ENCODE results near the gene GAL3ST1.
"Not testable (repeated sequence)": the region's sequence is repeated elsewhere in the genome, so short reads cannot be mapped to it uniquely, and the experiment has no call there.

Gene GAL3ST1

DNA sequence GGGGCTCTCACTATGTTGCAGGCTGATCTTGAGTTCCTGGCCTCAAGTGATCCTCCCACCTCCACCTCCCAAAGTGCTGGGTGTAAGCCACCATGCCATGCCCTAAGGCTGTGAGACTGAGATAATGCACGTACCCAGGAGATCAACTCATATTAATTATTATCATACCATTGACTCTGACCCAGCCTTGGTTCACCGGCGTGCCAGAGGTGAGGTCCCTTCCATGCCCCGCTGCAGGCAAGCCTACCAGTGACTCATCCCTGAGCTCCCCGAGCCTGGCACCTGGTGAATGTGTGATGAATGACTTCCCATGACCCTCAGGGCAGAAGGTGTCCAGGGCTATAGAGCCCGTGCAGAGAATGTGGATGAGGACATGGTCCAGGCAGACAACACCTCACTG, 12.1 kb downstream of the GAL3ST1 start:
- no peak for DNase-seq

DNA sequence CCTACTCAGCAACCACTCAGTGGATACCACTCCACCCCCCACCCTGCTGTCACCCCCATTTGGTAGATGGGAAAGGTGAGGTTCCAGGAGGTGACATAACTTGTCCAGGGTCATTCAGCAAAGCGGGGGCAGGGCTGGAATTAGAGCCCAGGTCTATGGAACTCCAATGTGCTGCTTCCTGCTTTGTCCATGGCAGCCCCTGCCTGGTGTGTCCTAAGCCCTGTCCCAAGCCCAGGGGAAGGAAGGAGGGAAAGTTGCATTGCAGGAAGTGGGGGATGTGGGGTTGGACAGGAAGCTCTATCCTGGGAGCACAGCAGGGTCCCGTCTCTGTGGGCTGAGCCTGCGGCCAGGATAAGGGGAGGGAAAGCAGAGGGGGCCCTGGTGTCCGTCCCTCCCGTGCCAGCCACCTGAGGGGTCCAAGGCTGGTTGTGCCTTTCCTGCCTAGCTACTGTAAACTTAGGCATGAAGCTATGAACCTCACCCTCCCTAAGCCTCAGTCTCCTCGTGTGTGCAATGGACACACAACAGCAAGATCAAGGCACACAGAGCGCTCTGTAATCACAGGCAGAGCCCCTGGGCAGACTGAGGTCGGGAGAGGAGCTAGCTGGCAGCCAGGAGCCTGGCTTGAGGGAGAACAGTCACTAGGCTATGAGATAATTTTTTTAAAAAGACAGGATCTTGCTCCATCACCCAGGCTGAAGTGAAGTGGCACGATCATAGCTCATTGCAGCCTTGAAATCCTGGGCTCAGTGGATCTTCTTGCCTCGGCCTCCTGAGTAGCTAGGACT, 12.9 kb downstream of the GAL3ST1 start:
- no peak for DNase-seq

DNA sequence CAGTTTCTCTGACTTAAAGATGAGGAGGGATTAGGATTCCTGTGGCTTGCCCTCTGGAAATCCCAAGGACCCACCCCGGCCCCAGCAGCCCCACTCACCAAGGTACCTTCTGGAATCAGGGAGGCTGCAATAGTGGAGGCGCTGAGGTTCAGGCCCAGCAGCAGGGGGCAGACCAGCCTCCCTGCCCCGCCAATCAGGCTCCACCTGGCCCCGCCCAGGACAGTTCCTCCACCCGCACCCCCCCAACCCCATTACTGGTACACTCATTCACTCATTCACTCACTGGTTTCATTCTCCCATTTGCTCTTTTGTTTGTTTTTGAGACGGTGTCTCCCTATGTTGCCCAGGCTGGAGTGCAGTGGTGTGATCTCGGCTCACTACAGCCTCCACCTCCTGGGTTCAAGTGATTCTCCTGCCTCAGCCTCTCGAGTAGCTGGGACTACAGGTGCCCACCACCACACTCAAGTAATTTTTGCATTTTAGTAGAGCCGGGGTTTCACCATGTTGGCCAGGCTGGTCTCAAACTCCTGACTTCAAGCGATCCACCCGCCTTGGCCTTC, 13.7 kb downstream of the GAL3ST1 start:
- not testable (repeated sequence) for DNase-seq

DNA sequence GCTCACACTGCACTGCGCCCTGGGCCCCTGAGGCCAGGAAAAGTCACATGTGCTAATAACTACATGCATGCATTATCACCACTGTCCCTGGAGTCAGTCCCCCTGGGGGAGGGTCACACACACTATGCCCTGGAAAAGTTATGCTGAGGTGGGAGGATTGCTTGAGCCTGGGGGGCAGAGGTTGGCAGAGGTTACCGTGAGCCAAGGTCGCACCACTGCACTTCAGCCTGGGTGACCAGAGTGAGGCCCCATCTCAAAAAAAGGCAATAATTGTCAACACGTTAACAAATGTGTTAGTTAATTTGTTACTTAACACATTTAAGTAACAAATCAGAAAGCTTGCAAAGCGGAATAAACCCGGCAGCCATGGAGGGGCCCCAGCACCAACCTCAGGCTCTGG, 14.6 kb downstream of the GAL3ST1 start:
- no peak for DNase-seq

DNA sequence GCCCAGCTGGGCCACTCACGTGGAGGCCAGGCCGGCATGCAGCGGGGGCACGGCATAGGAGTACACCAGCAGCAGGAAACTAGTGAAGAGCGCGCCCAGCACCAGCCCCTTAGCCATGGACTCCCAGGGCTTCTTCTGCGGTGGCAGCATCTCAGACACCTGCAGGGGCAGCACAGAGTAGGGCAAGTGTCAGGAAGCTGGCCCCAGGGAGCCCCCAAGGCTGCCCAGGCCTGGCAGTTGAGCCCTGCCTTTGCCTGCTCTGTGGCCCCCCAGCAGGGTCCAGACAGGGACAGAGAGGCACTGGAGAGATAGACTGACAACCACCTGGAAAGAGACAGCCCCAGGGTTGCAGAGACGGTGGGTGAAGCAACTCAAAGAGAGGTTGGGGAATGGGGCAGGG, 17.2 kb downstream of the GAL3ST1 start:
- no peak for DNase-seq

DNA sequence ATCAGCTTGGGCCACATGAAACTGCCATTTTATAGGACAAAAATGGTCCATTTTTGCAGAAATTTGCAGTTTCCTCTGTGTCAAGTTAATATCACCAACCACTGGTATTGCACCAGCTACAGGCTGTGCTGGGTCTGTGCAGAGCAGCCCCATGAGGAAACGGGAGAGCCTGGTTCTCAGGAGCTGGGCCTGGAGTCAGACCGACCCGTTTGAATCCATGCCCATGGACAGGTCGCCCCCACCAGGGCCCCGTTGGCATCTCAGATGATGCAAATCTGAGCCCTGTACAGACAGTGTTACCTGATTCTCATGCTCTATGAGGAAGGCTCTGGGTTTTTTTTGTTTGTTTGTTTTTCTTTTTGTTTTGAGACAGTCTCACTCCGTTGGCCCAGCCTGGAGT, 18.1 kb downstream of the GAL3ST1 start:
- no peak for DNase-seq

DNA sequence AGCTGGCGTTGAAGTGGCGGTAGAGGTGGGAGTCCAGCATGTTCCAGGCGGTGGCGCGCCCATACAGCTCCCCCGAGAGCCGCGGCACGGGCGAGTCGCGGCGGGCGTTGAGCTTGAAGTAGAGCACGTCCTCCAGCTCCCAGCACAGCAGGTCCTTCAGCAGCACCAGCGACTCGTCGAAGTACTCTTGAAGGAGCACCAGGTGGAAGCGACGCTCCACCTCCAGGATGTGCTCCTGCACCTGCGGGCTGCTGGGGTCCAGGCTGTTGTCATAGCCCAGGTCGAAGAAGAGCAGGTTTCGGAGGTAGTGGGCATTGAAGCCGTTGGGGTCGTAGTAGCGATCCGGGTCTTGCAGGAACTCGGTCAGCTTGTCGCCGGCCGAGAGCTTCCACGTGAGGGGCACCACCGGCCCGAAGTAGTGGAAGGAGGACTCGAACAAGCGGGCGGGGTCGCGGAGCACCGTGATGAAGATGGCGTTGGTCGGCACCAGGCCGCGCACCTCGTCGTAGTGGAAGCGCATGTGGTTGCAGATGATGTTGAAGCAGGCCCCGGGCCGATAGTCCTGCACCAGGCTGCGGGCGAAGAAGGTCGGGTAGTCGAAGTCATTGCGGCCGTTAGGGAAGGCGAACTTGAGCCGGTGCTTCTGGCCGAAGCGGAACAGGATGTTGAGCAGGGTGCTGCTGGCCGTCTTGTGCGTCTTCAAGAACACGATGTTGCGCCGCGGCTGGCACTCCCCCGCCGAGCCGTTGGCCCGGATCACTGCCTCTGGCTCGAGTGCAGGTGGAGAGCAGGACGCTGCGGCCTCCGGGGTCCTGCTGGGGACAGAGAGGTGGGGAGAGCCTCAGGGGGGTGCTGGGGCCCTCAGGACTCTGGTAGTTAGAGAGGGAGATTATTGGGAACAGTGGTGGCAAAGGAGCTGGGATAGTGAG, 18.9 kb downstream of the GAL3ST1 start:
- no peak for DNase-seq

DNA sequence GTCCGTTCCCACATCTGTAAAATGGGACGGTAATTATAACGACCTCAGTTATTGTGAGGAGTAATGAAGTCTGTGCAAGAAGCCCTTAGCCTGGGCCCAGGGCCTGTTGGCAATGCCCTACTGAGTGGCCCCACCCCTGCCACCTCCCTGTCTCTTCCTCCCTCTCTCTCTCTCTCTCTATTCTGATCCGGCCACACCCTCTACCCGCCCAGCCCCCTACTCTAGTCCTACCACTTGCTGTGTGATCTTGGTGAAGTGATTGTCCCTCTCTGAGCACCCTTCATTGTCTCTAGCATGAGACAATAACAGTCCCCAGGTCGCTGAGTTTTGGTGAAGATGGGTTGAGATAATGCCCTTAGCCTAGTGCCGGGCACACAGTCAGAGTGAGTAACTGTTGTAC, 20.5 kb downstream of the GAL3ST1 start:
- no peak for DNase-seq

DNA sequence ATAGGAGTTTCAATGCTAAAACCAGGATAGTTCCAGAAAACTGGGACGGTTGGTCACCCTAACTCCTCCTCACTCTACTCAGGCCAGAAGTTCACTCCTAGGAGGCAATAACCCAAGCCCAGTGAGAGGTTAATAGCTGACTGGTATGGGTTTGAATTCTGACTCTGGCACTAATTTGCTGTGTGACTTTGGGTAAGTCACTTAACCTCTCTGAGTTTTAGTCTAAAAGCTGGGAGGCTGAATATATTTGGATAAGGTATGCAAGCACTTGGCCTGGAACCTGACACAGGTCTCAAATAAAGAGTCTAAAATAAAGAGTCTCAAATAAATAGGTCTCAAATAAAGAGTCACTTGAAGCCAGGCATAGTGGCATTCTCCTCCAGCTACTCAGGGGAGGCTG, 21.7 kb downstream of the GAL3ST1 start:
- DNase-seq = no peak

DNA sequence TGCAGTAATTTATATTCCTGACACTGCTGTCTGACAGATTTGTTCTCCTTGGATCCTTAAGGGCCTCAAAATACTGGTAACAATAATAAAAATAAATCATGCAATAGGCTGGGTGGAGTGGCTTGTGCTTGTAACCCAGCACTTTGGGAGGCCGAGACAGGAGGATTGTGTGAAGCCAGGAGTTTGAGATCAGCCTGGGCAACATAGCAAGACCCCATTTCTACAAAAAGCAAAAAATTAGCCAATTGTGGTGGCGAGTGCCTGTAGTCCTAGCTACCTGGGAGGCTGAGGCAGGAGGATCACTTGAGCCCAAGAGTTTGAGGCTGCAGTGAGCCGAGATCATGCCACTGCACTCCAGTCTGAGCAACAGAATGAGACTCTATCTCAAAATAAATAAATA, 22.7 kb downstream of the GAL3ST1 start:
- DNase-seq = not testable (repeated sequence)

DNA sequence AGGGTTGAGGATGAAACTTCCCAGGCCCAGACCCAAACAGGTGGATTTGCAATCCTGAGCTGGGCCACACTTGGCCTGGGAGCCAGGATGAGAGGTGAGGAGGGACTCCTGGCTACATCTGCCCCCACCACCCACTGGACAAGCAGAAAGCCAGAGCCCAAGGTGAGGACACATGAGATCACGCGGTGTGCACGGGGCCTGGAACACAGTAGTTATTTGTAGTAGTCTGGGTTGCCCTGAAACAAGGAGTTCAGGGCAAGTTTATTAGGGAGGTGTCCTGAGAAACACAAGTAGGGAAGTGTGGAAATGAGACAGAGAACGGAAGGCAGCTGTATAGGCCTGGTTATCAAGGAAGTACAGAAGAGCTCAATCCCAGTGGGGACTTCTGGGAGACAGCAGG, 27.3 kb downstream of the GAL3ST1 start:
- DNase-seq = no peak

DNA sequence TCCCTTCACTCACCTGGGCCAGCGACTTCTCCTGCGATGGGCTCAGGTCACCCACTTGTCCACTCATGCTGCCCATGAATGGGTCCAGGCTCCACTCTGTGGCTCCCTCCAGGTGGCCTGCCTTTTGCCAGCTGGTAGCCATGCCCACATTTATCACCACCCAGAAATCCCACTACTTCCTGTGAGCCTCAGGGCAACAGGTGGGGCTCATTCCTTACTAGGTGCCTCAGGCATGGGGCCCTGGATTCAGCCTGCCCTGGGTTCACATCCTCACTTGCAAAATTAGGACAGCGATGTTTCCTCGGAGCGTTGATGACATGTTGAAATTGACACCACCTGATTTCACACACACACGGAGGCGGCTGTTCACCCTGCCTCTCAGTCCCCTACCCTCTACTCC, 27.8 kb downstream of the GAL3ST1 start, which contains the start of gene SEC14L6:
SEC14L6 (minus strand) TSS at position 126 of the 400 bp plus-strand sequence; CDS start at position 67, 59 bp downstream.
- DNase-seq = no peak

DNA sequence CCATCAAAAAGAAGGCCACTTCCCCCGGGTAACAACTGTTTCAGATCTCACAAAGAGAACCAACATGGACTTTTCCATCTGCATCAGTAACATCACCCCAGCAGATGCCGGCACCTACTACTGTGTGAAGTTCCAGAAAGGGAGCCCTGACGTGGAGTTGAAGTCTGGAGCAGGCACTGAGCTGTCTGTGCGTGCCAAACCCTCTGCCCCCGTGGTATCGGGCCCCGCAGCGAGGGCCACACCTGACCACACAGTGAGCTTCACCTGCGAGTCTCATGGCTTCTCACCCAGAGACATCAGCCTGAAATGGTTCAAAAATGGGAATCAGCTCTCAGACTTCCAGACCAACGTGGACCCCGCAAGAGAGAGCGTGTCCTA, 31.7 kb downstream of the GAL3ST1 start:
- no peak for DNase-seq

DNA sequence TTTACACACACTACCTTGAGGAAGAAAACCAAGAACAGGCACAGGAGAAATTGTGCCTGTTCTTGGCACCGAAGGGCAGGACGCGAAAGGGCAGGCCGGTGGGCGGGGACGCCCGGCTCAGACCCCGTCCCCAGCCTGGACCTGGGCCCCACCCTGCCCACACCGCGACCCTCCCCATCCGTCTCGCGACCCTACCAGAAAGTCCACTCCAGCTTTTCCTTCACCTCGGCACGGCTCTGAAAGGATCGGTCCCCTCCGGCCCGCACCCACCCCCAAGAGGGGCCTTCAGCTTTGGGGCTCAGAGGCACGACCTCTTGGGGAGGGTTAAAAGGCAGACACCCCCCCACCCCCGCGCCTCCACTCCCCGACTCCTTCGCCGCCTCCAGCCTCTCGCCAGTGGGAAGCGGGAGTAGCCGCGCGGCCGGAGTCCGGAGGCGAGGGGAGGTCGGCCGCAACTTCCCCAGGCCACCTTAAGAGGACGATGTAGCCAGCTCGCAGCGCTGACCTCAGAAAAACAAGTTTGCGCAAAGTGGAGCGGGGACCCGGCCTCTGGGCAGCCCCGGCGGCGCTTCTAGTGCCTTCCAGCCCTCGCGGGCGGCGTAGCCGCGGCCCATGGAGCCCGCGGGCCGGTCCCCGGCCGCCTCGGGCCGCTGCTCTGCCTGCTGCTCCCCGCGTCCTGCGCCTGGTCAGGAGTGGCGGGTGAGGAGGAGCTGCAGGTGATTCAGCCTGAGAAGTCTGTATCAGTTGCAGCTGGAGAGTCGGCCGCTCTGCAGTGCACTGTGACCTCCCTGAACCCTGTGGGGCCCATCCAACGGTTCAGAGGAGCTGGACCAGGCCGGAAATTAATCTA, 32.3 kb downstream of the GAL3ST1 start:
- DNase-seq = no peak

DNA sequence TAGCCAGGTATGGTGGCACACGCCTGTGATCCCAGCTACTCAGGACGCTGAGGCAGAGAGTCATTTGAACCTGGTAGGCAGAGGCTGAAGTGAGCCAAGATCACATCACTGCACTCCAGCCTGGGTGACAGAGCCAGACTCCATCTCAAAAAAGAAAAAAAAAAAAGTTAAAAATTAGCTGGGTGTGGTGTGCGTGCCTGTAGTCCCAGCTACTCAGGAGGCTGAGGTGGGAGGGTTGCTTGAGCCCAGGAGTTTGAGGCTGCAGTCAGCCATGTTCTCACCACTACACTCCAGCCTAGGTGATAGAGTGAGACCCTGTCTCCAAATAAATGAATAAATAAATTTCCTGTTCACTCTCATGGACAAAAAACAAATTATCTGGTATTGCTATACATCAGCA, 33.0 kb downstream of the GAL3ST1 start:
- DNase-seq = not testable (repeated sequence)

DNA sequence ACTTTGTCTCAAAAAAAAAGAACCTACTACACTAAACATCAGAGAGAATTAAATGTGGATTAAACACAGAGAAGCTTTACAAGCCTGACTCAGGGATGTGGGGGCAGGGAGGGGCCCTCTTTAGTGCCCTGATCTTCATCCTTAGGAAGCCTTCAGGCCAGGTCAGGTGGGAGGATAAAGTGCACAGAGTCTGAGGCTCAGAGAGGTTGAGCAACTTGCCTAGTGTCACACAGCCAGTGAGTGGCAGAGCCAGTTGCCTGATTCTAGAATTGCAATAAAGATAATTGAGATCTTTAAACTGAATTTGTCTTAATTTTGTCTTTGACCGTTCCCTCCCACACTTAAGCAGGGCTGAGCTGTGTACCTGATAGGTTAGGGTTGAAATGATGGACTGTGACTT, 35.1 kb downstream of the GAL3ST1 start:
- DNase-seq = no peak

DNA sequence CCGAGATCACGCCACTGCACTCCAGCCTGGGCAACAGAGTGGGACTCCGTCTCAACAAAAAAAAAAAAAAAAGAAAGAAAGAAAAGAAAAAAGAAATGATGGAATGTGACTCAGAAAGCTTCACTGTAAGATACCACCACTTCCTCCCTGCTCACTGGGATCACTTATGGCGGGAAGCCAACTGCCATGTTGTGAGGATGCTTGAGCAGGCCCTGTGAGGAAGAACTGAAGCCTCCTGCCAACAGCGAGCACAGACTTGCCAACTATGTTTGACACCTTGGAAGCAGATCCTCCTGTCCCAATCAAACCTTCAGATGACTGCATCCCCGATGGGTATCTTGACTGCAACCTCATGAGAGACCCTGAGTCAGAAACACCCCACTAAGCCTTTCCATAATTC, 36.2 kb downstream of the GAL3ST1 start:
- DNase-seq = no peak

DNA sequence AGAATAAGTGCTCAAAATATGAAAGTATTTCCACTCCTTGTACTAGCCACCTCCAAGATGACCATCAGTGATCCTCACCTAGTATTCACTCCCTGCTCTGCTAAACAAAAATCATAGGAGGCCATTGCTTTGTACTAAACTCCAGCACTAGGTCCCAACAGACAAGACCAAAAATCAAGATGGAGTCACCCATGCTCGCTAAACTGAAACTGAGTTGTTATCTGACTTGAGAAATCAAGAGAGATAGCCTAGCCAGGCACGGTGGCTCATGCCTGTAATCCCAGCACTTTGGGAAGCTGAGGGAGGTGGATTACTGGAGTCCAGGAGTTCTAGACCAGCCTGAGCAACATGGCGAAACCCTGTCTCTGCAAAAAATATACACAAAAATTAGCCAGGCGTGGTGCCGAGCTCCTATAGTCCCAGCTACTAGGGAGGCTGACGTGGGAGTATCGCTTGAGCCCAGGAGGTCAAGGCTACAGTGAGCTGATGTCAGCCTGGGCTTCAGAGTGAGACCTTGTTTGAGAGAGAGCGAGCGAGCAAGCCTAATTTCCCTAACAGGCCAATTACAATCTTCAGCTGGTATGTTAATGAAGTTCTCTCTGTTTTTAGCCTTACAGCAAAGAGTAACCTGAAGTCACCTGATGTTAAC, 37.3 kb downstream of the GAL3ST1 start:
- no peak for DNase-seq

DNA sequence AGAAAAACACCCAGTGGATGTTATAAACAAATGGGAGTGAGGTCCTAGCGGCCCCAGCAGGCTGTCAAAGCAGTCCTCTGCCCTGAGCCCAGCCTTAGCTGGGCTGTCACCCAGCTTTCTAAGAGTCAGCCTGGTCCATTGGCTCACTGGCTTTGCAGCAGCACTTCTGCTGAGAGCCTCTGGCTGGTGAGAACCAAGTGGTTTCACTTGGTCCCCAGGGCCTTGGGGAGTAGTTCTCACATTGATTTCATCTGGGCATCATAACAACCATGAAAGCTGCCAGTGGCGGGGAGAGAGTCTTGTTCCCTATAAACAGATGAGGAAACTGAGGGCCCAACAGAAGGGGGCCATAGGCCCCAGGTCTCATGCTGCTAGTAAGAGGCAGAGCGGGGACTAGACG, 39.3 kb downstream of the GAL3ST1 start:
- DNase-seq = no peak

DNA sequence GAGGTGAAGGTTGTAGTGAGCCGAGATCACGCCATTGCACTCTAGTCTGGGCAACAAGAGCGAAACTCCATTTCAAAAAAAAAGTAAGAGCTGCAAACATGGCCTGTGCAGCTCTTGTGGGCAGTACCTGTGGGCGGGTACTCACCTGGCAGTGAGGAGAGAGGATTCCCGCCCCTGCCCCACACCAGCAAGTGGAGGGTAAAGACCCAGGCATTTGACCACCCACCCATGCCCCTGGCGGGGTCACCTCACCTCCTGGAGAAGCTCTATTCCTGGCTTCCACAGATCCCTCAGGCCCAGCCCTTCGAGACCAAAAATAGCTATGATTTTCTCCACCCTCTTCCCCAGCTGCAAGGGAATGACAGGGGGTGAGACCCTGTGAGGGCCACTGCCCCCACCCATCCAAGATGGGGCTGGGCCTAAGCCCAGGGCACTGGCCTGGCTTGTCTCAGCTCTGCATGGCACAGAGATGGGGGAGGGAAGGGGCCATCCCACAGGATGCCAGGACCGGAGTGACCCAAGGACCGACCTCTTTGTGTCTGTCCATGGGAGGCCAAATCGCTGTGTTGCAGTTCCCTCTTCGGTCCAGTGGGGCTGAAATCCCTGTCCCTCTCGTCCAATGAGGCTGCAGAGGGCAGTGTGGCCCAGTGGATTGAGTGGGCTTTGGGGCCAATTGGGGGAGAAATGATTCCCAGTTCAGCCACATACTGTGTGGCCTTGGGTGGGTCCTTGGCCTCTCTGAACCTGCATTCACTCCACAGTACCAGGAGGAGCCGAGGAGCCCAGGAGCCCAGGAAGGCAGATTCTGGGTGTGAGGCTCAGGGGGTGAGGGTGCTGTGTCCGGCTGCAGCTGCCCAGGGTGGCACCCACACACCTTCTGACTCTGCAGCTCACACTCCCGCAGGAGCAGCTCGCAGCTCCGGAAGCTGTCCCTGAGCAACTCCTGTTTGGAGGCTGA, 42.5 kb downstream of the GAL3ST1 start:
- no peak for DNase-seq

DNA sequence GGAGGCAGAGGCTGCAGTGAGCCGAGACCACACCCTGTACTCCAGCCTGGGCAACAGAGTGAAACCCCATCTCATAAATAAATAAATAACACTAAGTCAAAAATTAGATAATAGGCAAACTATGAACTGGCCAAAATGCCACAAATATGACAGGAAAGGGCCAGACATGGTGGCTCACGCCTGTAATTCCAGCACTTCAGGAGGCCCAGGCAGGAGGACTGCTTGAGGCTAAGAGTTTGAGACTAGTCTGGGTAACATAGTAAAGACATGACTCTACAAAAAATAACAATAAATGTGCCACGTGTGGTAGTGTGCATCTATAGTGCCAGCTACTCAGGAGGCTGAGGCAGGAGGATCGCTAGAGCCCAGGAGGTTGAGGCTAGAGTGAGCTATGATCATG, 47.8 kb downstream of the GAL3ST1 start:
- DNase-seq = no peak

All from 8988T (cell line).